Natural killer cell treated with Interleukin-12 subunit alpha and Interleukin-12 subunit beta and Interleukin-15 and Interleukin-18, amount 100 ng/mL, for 72 hours (primary cell): Measurements from ENCODE around the gene HOGA1. TPM values are rescaled to one million over a fixed set of nuclear protein-coding genes. Genes with fewer than 3 reads are reported as not detected.

Source experiments
- ATAC-seq, 2 donors: fragments of 150-1000 bp; cut with Tn5 transposase in 1 of 2; sonication (Bioruptor Pico), chemical (Tn5 transposase) in 1 of 2; 2 replicates each; pipeline ENCODE4 v1.10.0; 2021
- DNase-seq: peaks from one replicate; pipeline ENCODE4 v3.0.0; 2022; ENCODE audit warnings: low spot score
- H3K27ac Mint-ChIP-seq, 2 donors: 1 replicate in 1 of 2; 2 replicates in 1 of 2; pipeline ENCODE4 v1.8.0; 2022; ENCODE audit warnings: mixed read lengths in 2 of 2, mild to moderate bottlenecking in 1 of 2, moderate library complexity in 1 of 2
- H3K27me3 Mint-ChIP-seq, 2 donors: 1 replicate in 1 of 2; 2 replicates in 1 of 2; pipeline ENCODE4 v1.8.0; 2022; ENCODE audit warnings: mixed read lengths in 2 of 2
- H3K36me3 Mint-ChIP-seq: one replicate; pipeline ENCODE4 v1.8.0; 2022; ENCODE audit warnings: mixed read lengths
- H3K4me1 Mint-ChIP-seq, 2 donors: 1 replicate in 1 of 2; 2 replicates in 1 of 2; pipeline ENCODE4 v1.8.0; 2022; ENCODE audit warnings: low read depth in 2 of 2, mixed read lengths in 2 of 2, mild to moderate bottlenecking in 1 of 2
- H3K4me3 Mint-ChIP-seq: one replicate; pipeline ENCODE4 v1.8.0; 2022; ENCODE audit warnings: mixed read lengths
- H3K9me3 Mint-ChIP-seq: 2 replicates; pipeline ENCODE4 v1.8.0; 2022; ENCODE audit warnings: mixed read lengths
- total RNA-seq, 2 donors: library from RNA; stranded (reverse); gene quantifications; one replicate each; pipeline ENCODE4 v1.2.3, GENCODE V29; 2022

The HOGA1 gene
- total RNA-seq = not detected

GRCh38 chr10:97584060-97584797 lies at the start of gene HOGA1:
Gene HOGA1 (plus strand): TSS chr10:97584389. CDS start chr10:97584704, 315 bp downstream.
- DNase-seq (peak; percentile 41), ATAC-seq (no peak)
- Mint-ChIP-seq H3K27ac (no peak within 1 kb of the TSS), H3K9me3 (no peaks in the 10 kb centered on the region), H3K27me3 (peaks cover 0 to 2% of the 10 kb centered on the region in 2 donors), H3K4me1 (peaks cover 0 to 2% of the 10 kb centered on the region in 2 donors), H3K4me3 (no peak within 1 kb of the TSS), H3K36me3 (no peaks in the 10 kb centered on the region)

- no peak overlapping the region for H3K4me3 Mint-ChIP-seq
- DNase-seq = no peak
These were observed 49.3 kb upstream of the HOGA1 start for GRCh38 chr10:97534746-97535367.

GRCh38 chr10:97537186-97537869 lies 46.9 kb upstream of the HOGA1 start:
- ATAC-seq (peak in 1 of 2 donors; percentile 49), DNase-seq (no peak)
- no peak overlapping the region for H3K4me3 Mint-ChIP-seq
- no peaks in the 10 kb centered on the region for H3K9me3 Mint-ChIP-seq
- no peak overlapping the region for H3K27ac Mint-ChIP-seq
- H3K36me3 Mint-ChIP-seq = no peaks in the 10 kb centered on the region
- H3K27me3 Mint-ChIP-seq = no peaks in the 10 kb centered on the region
- peaks cover 3 to 4% of the 10 kb centered on the region in 2 donors for H3K4me1 Mint-ChIP-seq

More at GRCh38 chr10:97534746-97535367, 49.3 kb upstream of the HOGA1 start:
- Mint-ChIP-seq H3K4me1 (no peaks in the 10 kb centered on the region), H3K27ac (no peak overlapping the region), H3K9me3 (no peaks in the 10 kb centered on the region), H3K27me3 (no peaks in the 10 kb centered on the region), H3K36me3 (no peaks in the 10 kb centered on the region)
- ATAC-seq = peak in 1 of 2 donors; percentile 56

DNA sequence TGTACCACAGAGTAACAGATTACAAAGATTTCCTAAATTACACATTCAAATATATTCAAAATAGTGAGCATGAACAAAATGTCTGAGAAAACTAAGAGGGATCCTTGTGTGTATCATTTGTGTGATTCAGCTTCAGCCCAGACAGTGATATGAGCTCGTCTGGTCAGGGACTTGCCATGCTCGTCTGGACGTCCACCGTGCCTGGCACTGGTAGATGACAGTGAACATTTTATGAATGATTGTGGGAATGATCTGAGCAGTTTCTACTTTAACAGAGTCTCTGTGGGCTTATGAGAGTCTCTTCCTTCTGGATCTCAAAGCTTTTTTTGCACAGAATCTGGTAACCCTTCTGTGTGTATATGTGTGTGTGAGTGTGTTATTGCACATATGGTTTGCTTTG lies 45.8 kb upstream of the HOGA1 start:
- H3K36me3 Mint-ChIP-seq = no peaks in the 10 kb centered on the region
- no peak overlapping the region for H3K27ac Mint-ChIP-seq
- ATAC-seq = no peak
- no peaks in the 10 kb centered on the region for H3K9me3 Mint-ChIP-seq
- no peak overlapping the region for H3K4me3 Mint-ChIP-seq
- DNase-seq = no peak
- H3K27me3 Mint-ChIP-seq = peaks cover 0 to 2% of the 10 kb centered on the region in 2 donors
- H3K4me1 Mint-ChIP-seq = peaks cover 12 to 14% of the 10 kb centered on the region in 2 donors

DNA sequence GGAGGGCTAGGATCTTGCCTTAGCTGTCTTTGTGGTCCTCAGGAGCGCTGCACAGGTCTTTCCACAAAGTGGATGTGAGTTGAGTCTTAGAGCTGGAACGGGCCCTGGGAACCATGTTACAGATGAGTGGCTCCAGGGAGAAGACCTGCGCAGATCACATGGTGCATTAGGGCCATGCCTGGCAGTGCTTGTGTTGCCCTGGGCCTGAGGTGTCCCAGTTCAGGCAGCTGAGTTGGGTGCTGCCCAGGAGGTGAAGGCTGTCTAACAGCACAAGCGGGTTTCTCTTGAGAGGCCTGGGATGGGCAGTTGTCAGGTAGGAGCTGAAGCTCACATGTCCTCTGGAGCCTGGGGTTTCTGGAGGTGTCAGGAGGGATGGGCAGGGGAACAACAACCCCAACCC lies 45.4 kb upstream of the HOGA1 start:
- Mint-ChIP-seq H3K36me3 (no peaks in the 10 kb centered on the region), H3K4me3 (no peak overlapping the region), H3K27ac (no peak overlapping the region), H3K9me3 (no peaks in the 10 kb centered on the region), H3K27me3 (peaks cover 0 to 2% of the 10 kb centered on the region in 2 donors), H3K4me1 (peaks cover 16% of the 10 kb centered on the region in 2 donors)
- no peak for DNase-seq
- ATAC-seq = no peak

GRCh38 chr10:97539523-97540200 lies 44.5 kb upstream of the HOGA1 start:
- ATAC-seq = no peak
- Mint-ChIP-seq H3K27ac (peak overlapping the region in 1 of 2 donors; percentile 33), H3K4me3 (no peak overlapping the region), H3K9me3 (no peaks in the 10 kb centered on the region), H3K27me3 (peaks cover 0 to 2% of the 10 kb centered on the region in 2 donors), H3K4me1 (peaks cover 16% of the 10 kb centered on the region in 2 donors), H3K36me3 (no peaks in the 10 kb centered on the region)
- DNase-seq = no peak

- Mint-ChIP-seq H3K9me3 (no peaks in the 10 kb centered on the region), H3K36me3 (no peaks in the 10 kb centered on the region), H3K27me3 (peaks cover 0 to 2% of the 10 kb centered on the region in 2 donors), H3K4me3 (no peak overlapping the region), H3K27ac (no peak overlapping the region), H3K4me1 (peaks cover 16% of the 10 kb centered on the region in 2 donors)
- DNase-seq = no peak
- ATAC-seq = no peak
These were observed 43.3 kb upstream of the HOGA1 start for GRCh38 chr10:97540669-97541500.

DNA sequence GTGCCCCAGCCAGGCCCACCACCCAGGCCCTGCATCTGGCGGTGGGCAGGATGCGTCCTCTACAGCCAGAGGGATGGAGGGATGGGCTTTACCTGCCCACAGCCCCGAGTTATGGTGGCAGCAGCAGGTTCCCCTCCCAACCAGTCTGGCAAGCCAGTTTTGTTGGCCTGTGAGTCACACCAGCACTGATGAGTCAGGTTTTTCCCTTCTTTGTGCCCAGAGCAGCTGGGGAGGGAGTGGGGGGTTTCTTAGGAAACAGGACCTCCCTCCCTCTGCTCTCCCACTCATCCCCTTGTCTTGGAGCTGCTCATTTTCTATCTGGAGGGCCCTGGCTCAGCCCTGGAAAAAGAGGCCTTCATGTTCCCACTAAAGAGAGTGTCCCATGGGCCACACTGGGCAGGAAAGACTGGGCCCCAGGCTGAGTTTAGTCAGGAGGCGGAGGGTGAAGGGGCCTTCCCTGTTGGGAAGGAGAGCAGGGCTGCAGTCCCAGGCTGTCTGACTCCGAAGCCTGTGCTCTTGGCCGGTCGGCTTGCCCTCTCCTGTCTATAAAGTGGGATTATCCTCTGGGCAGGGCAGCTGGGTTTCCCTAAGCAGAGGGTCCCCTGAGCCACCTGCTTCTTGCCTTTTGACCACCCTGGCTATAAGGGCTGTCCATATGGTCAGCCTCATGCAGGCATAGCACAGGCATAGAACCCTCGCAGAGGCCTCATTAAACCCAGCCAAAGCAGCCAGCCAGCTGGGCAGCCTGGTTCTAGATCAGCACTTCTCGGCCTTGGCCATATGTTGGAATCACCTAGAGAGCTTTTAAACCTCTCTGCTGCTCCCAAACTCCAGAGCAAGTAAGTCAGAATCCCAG lies 41.8 kb upstream of the HOGA1 start:
- no peaks in the 10 kb centered on the region for H3K9me3 Mint-ChIP-seq
- H3K4me1 Mint-ChIP-seq = peaks cover 16% of the 10 kb centered on the region in 2 donors
- ATAC-seq (peak in 1 of 2 donors; percentile 27), DNase-seq (no peak)
- no peaks in the 10 kb centered on the region for H3K36me3 Mint-ChIP-seq
- H3K4me3 Mint-ChIP-seq = peak overlapping the region; percentile 49
- H3K27ac Mint-ChIP-seq = peak overlapping the region; percentile 9 to 60
- peaks cover 0 to 2% of the 10 kb centered on the region in 2 donors for H3K27me3 Mint-ChIP-seq

- H3K27ac Mint-ChIP-seq = peak overlapping the region; percentile 9 to 60
- DNase-seq = no peak
- peak; percentile 79 to 84 for ATAC-seq
These were observed 41.1 kb upstream of the HOGA1 start for GRCh38 chr10:97543025-97543546.

GRCh38 chr10:97546456-97547270 lies 37.5 kb upstream of the HOGA1 start:
- Mint-ChIP-seq H3K27me3 (peaks cover 0 to 2% of the 10 kb centered on the region in 2 donors), H3K4me1 (peaks cover 16% of the 10 kb centered on the region in 2 donors), H3K4me3 (no peak overlapping the region), H3K36me3 (no peaks in the 10 kb centered on the region), H3K9me3 (no peaks in the 10 kb centered on the region), H3K27ac (no peak overlapping the region)
- DNase-seq = no peak
- ATAC-seq = no peak

More at GRCh38 chr10:97543025-97543546, 41.1 kb upstream of the HOGA1 start:
- peaks cover 0 to 2% of the 10 kb centered on the region in 2 donors for H3K27me3 Mint-ChIP-seq
- H3K4me3 Mint-ChIP-seq = peak overlapping the region; percentile 49
- no peaks in the 10 kb centered on the region for H3K9me3 Mint-ChIP-seq
- H3K36me3 Mint-ChIP-seq = no peaks in the 10 kb centered on the region
- peaks cover 16% of the 10 kb centered on the region in 2 donors for H3K4me1 Mint-ChIP-seq

DNA sequence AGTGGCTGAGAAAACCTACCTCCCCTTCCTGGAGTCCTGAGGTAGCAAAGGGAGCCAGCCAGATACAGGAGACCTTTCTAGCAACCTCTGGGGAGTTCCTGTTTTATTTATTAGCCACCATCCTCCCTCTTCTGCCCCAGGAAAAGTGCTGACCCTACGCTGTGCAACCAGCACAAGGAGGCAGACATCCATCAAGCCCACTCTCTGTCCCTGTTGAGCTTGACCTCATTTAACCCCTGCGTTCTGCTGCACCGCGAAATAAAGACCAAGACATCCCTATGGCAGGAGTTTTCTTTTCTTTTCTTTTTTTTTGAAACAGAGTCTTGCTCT lies 37.0 kb upstream of the HOGA1 start:
- no peak overlapping the region for H3K27ac Mint-ChIP-seq

More for the DNA sequence above, 37.0 kb upstream of the HOGA1 start:
- H3K36me3 Mint-ChIP-seq = no peaks in the 10 kb centered on the region
- DNase-seq (no peak), ATAC-seq (no peak)
- no peak overlapping the region for H3K4me3 Mint-ChIP-seq
- no peaks in the 10 kb centered on the region for H3K9me3 Mint-ChIP-seq
- peaks cover 0 to 2% of the 10 kb centered on the region in 2 donors for H3K27me3 Mint-ChIP-seq
- H3K4me1 Mint-ChIP-seq = peaks cover 13 to 14% of the 10 kb centered on the region in 2 donors
